ENCODE results near the gene RASGRF2. TPM values are rescaled to one million over a fixed set of nuclear protein-coding genes. Genes with fewer than 3 reads are reported as not detected.

RASGRF2 gene
- total RNA-seq, 2 donors from 2014 or later, result 6.9 to 13.9 TPM

GRCh38 chr5:81128416-81128815, 168.3 kb downstream of the RASGRF2 start:
- Histone ChIP-seq H3K4me1 (ENCODE audit: control insufficient read depth in 1 of 2, low read depth in 2 of 2) (no peaks in the 10 kb centered on the region), H3K27ac (no peak overlapping the region), H3K9me3 (no peaks in the 10 kb centered on the region), H3K4me3 (no peak overlapping the region), H3K27me3 (replicated peaks; ENCODE audit: insufficient read depth) (no peaks in the 10 kb centered on the region), H3K36me3 (no peaks in the 10 kb centered on the region)
- ATAC-seq (ENCODE audit: insufficient number of reproducible peaks, low FRiP score, low read depth) (no peak), DNase-seq (ENCODE audit: low spot score) (no peak)
- no peak for TF ChIP-seq CTCF (IDR thresholded peaks at IDR 0.05)

GRCh38 chr5:81132381-81132780, 172.2 kb downstream of the RASGRF2 start:
- no peaks in the 10 kb centered on the region for H3K36me3 ChIP-seq
- no peak for TF ChIP-seq CTCF (IDR thresholded peaks at IDR 0.05)
- no peak overlapping the region for H3K4me3 ChIP-seq
- H3K27ac ChIP-seq, result no peak overlapping the region
- no peaks in the 10 kb centered on the region for H3K4me1 ChIP-seq (ENCODE audit: control insufficient read depth in 1 of 2, low read depth in 2 of 2)
- no peaks in the 10 kb centered on the region for H3K9me3 ChIP-seq
- H3K27me3 ChIP-seq (replicated peaks; ENCODE audit: insufficient read depth), result no peaks in the 10 kb centered on the region
- ATAC-seq (ENCODE audit: insufficient number of reproducible peaks, low FRiP score, low read depth), result no peak
- no peak for DNase-seq (ENCODE audit: low spot score)

GRCh38 chr5:81134066-81134465, 173.9 kb downstream of the RASGRF2 start:
- no peak overlapping the region for H3K4me3 ChIP-seq
- H3K4me1 ChIP-seq (ENCODE audit: control insufficient read depth in 1 of 2, low read depth in 2 of 2), result no peaks in the 10 kb centered on the region
- H3K27ac ChIP-seq, result no peak overlapping the region
- no peaks in the 10 kb centered on the region for H3K36me3 ChIP-seq
- H3K9me3 ChIP-seq, result no peaks in the 10 kb centered on the region
- H3K27me3 ChIP-seq (replicated peaks; ENCODE audit: insufficient read depth), result no peaks in the 10 kb centered on the region
- no peak for TF ChIP-seq CTCF (IDR thresholded peaks at IDR 0.05)
- no peak for ATAC-seq (ENCODE audit: insufficient number of reproducible peaks, low FRiP score, low read depth)
- DNase-seq (ENCODE audit: low spot score), result no peak

- Histone ChIP-seq H3K27ac (no peak overlapping the region), H3K36me3 (no peaks in the 10 kb centered on the region), H3K4me1 (ENCODE audit: control insufficient read depth in 1 of 2, low read depth in 2 of 2) (no peaks in the 10 kb centered on the region), H3K27me3 (replicated peaks; ENCODE audit: insufficient read depth) (no peaks in the 10 kb centered on the region), H3K4me3 (no peak overlapping the region), H3K9me3 (no peaks in the 10 kb centered on the region)
- no peak for TF ChIP-seq CTCF (IDR thresholded peaks at IDR 0.05)
- DNase-seq (ENCODE audit: low spot score) (no peak), ATAC-seq (ENCODE audit: insufficient number of reproducible peaks, low FRiP score, low read depth) (no peak)
Measured at GRCh38 chr5:81134566-81134965, 174.4 kb downstream of the RASGRF2 start.

- no peak for ATAC-seq (ENCODE audit: insufficient number of reproducible peaks, low FRiP score, low read depth)
- Histone ChIP-seq H3K27ac (no peak overlapping the region), H3K4me1 (ENCODE audit: control insufficient read depth in 1 of 2, low read depth in 2 of 2) (peaks cover 9 to 14% of the 10 kb centered on the region in 2 donors)
Measured at GRCh38 chr5:81136557-81136956, 176.4 kb downstream of the RASGRF2 start.

More at GRCh38 chr5:81136557-81136956, 176.4 kb downstream of the RASGRF2 start:
- no peak for TF ChIP-seq CTCF (IDR thresholded peaks at IDR 0.05)
- no peak overlapping the region for H3K4me3 ChIP-seq
- no peaks in the 10 kb centered on the region for H3K27me3 ChIP-seq (replicated peaks; ENCODE audit: insufficient read depth)
- no peaks in the 10 kb centered on the region for H3K9me3 ChIP-seq
- no peak for DNase-seq (ENCODE audit: low spot score)
- no peaks in the 10 kb centered on the region for H3K36me3 ChIP-seq
